ENCODE data around the gene PACRG. TPM values are rescaled to one million over a fixed set of nuclear protein-coding genes. Genes with fewer than 3 reads are reported as not detected.

PACRG gene
- total RNA-seq, 2 donors from 2014 or later: 1.7 TPM; not detected in 1

DNA sequence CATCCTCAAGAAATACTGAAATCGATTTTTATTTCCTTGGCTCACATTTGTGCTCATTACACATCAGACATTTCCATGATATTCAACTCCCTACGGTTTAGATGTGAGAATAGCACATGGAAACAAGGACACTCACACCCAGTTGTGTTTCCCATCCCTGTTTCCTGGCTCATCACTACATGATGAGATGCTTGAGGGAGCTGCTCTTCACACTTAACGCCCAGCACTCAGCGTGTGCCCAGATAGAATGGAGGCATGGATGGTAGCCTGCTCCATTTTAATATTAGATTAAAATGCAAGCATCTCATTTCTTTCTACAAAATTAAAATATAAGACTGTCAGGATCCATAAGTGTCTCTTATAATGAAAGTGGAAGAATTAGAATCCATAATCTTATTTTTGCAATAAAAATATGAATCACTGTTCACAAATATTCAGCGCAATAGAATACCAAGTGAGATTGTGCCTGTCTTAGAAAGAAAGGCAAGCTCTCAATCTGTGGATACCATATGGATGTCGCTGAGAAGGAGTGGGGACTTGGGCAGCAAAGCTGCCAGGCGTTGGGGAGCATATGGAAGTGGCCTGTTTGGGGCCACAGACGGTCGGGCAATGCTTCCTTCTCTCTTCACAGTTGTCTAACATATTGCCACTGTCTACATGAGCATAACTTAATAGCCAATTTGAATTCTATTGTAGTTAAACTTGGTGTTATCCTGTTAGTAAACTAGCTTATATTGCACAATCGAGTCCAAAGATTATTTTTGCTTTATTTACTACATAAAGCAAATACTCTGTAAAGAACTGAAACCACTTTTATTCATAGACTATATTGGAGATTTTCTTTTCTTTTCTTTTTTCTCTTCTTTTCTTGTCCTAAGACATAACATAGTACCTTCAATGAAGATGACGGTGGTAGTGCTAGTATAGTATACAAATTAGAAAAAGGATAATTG lies 479.9 kb downstream of the PACRG start:
- H3K27ac ChIP-seq: no peak overlapping the region
- H3K9me3 ChIP-seq: no peaks in the 10 kb centered on the region
- TF ChIP-seq, protein P1, sequence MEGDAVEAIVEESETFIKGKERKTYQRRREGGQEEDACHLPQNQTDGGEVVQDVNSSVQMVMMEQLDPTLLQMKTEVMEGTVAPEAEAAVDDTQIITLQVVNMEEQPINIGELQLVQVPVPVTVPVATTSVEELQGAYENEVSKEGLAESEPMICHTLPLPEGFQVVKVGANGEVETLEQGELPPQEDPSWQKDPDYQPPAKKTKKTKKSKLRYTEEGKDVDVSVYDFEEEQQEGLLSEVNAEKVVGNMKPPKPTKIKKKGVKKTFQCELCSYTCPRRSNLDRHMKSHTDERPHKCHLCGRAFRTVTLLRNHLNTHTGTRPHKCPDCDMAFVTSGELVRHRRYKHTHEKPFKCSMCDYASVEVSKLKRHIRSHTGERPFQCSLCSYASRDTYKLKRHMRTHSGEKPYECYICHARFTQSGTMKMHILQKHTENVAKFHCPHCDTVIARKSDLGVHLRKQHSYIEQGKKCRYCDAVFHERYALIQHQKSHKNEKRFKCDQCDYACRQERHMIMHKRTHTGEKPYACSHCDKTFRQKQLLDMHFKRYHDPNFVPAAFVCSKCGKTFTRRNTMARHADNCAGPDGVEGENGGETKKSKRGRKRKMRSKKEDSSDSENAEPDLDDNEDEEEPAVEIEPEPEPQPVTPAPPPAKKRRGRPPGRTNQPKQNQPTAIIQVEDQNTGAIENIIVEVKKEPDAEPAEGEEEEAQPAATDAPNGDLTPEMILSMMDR (IDR thresholded peaks at IDR 0.05): no peak
- intact Hi-C loops (cut with DNase I): no loop called here
- no peak overlapping the region for H3K4me3 ChIP-seq
- no peaks in the 10 kb centered on the region for H3K4me1 ChIP-seq
- DNase-seq: no peak
- H3K36me3 ChIP-seq: no peaks in the 10 kb centered on the region
- no peak overlapping the region for H3K9ac ChIP-seq (ENCODE audit: low read depth in 2 of 2, low read length in 2 of 2)
- H3K27me3 ChIP-seq: no peaks in the 10 kb centered on the region

DNA sequence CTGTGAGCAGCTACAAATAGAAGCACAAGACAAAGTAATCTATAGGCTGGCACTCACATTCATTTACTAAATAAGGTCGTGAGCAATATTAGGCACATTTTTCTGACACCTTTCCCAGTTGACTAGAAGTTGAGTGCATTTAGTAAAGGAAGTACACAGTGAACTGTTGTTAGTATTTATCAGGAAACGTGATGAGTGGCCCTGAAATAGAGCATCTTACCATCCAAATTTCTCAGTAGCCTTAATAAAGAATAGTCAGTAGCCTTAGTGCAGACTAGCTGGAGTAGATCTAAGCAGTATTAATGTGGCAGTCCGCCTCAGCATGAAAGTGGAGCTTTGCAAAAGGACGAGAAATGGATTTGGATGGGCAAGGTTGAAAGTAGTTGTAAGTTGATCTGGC lies 481.2 kb downstream of the PACRG start:
- no peaks in the 10 kb centered on the region for H3K4me1 ChIP-seq
- H3K4me3 ChIP-seq: no peak overlapping the region
- TF ChIP-seq, protein P1 (IDR thresholded peaks at IDR 0.05): no peak
- intact Hi-C loops (cut with DNase I): no loop called here
- no peak for DNase-seq
- no peak overlapping the region for H3K9ac ChIP-seq (ENCODE audit: low read depth in 2 of 2, low read length in 2 of 2)
- no peak overlapping the region for H3K27ac ChIP-seq
- H3K27me3 ChIP-seq: no peaks in the 10 kb centered on the region
- no peaks in the 10 kb centered on the region for H3K9me3 ChIP-seq
- no peaks in the 10 kb centered on the region for H3K36me3 ChIP-seq

DNA sequence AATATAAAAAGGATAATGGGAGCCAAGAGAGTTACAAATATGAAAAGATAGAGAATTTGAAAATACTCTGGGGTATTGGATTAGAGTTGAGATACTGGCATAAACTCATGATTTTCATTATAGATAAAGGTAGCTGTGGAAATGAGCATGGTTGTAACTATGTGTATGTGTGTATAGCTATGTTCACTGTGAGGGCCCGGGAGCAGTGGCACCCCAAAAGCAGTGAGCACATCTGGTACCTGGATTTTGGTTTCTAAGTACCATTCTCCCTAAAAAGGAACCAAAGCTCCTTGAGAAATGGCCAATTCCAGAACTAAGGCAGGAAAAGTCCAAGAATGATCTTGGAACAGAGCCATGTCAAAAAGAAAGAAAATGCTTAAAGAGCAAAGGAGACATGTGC lies 484.3 kb downstream of the PACRG start:
- TF ChIP-seq, protein P1 (IDR thresholded peaks at IDR 0.05): no peak
- DNase-seq: no peak
- no peaks in the 10 kb centered on the region for H3K36me3 ChIP-seq
- no peaks in the 10 kb centered on the region for H3K4me1 ChIP-seq
- no peaks in the 10 kb centered on the region for H3K9me3 ChIP-seq
- H3K27ac ChIP-seq: no peak overlapping the region
- H3K4me3 ChIP-seq: no peak overlapping the region
- H3K9ac ChIP-seq (ENCODE audit: low read depth in 2 of 2, low read length in 2 of 2): no peak overlapping the region
- H3K27me3 ChIP-seq: no peaks in the 10 kb centered on the region
- intact Hi-C loops (cut with DNase I): no loop called here

DNA sequence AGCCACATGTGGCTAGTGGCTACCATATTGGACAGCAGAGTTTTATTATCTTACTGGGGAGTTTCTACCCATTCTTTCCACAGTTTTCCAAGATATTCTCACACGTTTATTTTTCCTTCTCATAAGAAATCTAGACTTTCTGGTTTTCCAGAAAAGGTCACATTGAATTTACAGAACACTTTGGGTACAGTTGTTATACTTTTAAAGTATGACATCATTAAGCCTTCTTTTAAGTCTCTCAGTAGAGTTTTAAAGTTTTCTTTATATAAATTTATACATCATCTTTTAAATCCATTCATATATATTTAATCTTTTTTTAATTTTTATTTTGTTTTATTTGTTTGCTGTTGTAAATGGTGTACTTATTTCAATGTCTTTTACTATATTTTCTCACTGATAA lies 486.5 kb downstream of the PACRG start:
- no peaks in the 10 kb centered on the region for H3K4me1 ChIP-seq
- no peaks in the 10 kb centered on the region for H3K36me3 ChIP-seq
- H3K4me3 ChIP-seq: no peak overlapping the region
- intact Hi-C loops (cut with DNase I): no loop called here
- no peak overlapping the region for H3K9ac ChIP-seq (ENCODE audit: low read depth in 2 of 2, low read length in 2 of 2)
- DNase-seq: no peak
- H3K9me3 ChIP-seq: no peaks in the 10 kb centered on the region
- H3K27me3 ChIP-seq: no peaks in the 10 kb centered on the region
- H3K27ac ChIP-seq: no peak overlapping the region
- TF ChIP-seq, protein P1 (IDR thresholded peaks at IDR 0.05): no peak

DNA sequence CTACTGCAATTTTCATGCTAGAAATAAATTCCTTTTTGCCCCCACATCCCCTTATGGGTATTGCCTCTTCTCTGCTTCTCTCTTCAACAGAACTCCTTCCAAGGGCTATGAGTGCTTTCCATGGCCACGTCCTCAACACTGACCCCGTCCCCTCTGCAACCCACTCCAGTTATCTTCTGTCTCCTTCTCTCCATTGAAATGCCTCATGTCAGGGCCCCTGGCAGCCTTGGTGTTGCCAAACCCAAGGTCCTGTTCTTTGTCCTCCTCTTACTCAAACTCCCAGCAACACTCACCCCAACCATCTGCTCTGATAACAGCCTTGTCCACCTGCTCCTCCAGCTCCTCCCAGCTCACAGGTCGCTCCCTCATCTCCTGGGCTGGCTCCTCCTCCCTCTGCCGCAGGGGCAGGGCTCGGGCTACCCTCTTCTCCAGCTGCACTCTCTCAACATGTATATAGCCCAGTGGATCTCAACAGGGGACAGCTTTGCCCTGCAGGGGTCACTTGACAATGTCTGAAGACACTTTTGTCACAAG lies 490.7 kb downstream of the PACRG start:
- Histone ChIP-seq H3K9ac (ENCODE audit: low read depth in 2 of 2, low read length in 2 of 2) (no peak overlapping the region), H3K36me3 (no peaks in the 10 kb centered on the region), H3K4me1 (no peaks in the 10 kb centered on the region), H3K27me3 (no peaks in the 10 kb centered on the region), H3K4me3 (no peak overlapping the region), H3K27ac (no peak overlapping the region), H3K9me3 (no peaks in the 10 kb centered on the region)
- TF ChIP-seq, protein P1 (IDR thresholded peaks at IDR 0.05): no peak
- DNase-seq: no peak
- intact Hi-C loops (cut with DNase I): no loop called here
